ENCODE results near the gene MICALL2.

GRCh38 chr7:1475991-1476390 lies 16.7 kb upstream of the MICALL2 start:
- TF ChIP-seq POLR2A (IDR thresholded peaks at IDR 0.05; ENCODE audit: low read length) (no peak), GATA1 (IDR thresholded peaks at IDR 0.05; ENCODE audit: low read depth, low read length) (no peak)
